Parathyroid adenoma (tissue), 2 donors: ENCODE results near the gene COL23A1.

ENCODE experiments used
- H2AFZ ChIP-seq: fragments of 300-600 bp; sonication (generic); one replicate; pipeline ENCODE4 v1.7.0; 2017; ENCODE audit warnings: antibody characterized with exemption, mild to moderate bottlenecking
- H3K27ac ChIP-seq: fragments of 300-600 bp; sonication (generic); one replicate; pipeline ENCODE4 v1.7.0; 2017
- H3K27me3 ChIP-seq: fragments of 300-600 bp; sonication (generic); one replicate; pipeline ENCODE4 v1.7.0; 2017; ENCODE audit warnings: low read length; ENCODE audit not compliant: control insufficient read depth, insufficient read depth
- H3K36me3 ChIP-seq: fragments of 300-600 bp; sonication (generic); one replicate; pipeline ENCODE4 v1.7.0; 2017; ENCODE audit warnings: low read length; ENCODE audit not compliant: control insufficient read depth, insufficient read depth
- H3K4me1 ChIP-seq: fragments of 300-600 bp; sonication (generic); one replicate; pipeline ENCODE4 v1.7.0; 2017; ENCODE audit warnings: control low read depth
- H3K4me2 ChIP-seq: fragments of 300-600 bp; sonication (generic); one replicate; pipeline ENCODE4 v1.7.0; 2017; ENCODE audit warnings: low read length
- H3K4me3 ChIP-seq: fragments of 300-600 bp; sonication (generic); one replicate; pipeline ENCODE4 v1.7.0; 2017; ENCODE audit warnings: low read depth, low read length
- H3K79me2 ChIP-seq: fragments of 300-600 bp; sonication (generic); one replicate; pipeline ENCODE4 v1.7.0; 2017; ENCODE audit warnings: control low read depth
- H3K9ac ChIP-seq: fragments of 300-600 bp; sonication (generic); one replicate; pipeline ENCODE4 v1.7.0; 2017; ENCODE audit warnings: mild to moderate bottlenecking
- H3K9me3 ChIP-seq: fragments of 300-600 bp; sonication (generic); one replicate; pipeline ENCODE4 v1.7.0; 2017; ENCODE audit warnings: low read length; ENCODE audit not compliant: control insufficient read depth
- TF ChIP-seq, protein P1 (sequence below): fragments of 300-600 bp; sonication (generic); IDR thresholded peaks from one replicate; pipeline ENCODE4 v1.7.0; 2017; ENCODE audit warnings: antibody characterized with exemption, mild to moderate bottlenecking
- donor health status: primary hyperparathyroidism.

Gene COL23A1

DNA sequence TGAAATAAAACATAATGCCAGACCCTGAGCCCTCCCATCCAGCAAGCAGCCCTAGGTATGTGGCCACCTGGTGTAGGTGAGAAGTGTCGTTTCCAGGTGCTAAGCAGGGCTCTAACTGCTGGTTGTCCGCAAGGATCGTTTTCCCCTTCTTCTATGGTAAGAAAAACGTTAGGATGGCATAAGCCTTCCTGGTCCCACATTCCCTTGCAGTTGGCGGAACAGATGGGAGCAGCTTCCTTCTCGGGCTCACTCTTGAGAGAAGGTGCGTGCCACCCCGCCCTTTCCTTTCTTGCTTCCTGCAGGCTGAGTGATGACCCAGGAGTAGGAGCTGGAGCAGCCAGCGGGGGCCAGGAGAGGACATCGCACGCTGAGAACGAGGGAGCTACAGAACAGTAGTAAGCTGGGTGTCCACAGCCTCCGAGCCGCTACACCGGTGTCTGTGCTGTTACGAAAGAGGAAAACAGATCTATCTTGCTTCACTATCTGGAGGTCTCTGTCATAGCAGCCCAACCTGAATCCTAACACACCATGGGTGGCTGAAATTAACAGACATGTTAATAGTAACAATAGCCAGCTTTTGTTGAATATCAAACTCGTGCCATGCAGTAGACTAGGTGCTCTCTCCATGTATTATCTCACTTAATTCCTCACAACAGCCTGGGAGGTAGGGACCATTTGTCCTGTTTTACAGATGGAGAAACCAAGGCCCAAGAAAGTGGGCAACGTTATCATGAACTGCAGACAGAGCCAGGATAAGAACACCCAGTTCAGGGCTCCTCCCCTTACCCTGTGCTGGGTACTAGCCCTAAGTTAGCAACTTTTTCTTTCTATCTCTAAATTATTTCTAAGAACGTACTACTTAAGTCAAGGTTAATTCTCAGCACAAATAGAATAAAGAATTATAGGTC lies 139.8 kb downstream of the COL23A1 start:
- Histone ChIP-seq H3K9ac (no peak overlapping the region), H3K4me1 (no peaks in the 10 kb centered on the region), H3K36me3 (no peaks in the 10 kb centered on the region), H3K9me3 (no peaks in the 10 kb centered on the region), H3K27ac (no peak overlapping the region), H3K79me2 (no peaks in the 10 kb centered on the region), H3K4me2 (no peak overlapping the region), H2AFZ (no peak overlapping the region), H3K27me3 (no peaks in the 10 kb centered on the region), H3K4me3 (no peak overlapping the region)
- TF ChIP-seq, protein P1, sequence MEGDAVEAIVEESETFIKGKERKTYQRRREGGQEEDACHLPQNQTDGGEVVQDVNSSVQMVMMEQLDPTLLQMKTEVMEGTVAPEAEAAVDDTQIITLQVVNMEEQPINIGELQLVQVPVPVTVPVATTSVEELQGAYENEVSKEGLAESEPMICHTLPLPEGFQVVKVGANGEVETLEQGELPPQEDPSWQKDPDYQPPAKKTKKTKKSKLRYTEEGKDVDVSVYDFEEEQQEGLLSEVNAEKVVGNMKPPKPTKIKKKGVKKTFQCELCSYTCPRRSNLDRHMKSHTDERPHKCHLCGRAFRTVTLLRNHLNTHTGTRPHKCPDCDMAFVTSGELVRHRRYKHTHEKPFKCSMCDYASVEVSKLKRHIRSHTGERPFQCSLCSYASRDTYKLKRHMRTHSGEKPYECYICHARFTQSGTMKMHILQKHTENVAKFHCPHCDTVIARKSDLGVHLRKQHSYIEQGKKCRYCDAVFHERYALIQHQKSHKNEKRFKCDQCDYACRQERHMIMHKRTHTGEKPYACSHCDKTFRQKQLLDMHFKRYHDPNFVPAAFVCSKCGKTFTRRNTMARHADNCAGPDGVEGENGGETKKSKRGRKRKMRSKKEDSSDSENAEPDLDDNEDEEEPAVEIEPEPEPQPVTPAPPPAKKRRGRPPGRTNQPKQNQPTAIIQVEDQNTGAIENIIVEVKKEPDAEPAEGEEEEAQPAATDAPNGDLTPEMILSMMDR = no peak

DNA sequence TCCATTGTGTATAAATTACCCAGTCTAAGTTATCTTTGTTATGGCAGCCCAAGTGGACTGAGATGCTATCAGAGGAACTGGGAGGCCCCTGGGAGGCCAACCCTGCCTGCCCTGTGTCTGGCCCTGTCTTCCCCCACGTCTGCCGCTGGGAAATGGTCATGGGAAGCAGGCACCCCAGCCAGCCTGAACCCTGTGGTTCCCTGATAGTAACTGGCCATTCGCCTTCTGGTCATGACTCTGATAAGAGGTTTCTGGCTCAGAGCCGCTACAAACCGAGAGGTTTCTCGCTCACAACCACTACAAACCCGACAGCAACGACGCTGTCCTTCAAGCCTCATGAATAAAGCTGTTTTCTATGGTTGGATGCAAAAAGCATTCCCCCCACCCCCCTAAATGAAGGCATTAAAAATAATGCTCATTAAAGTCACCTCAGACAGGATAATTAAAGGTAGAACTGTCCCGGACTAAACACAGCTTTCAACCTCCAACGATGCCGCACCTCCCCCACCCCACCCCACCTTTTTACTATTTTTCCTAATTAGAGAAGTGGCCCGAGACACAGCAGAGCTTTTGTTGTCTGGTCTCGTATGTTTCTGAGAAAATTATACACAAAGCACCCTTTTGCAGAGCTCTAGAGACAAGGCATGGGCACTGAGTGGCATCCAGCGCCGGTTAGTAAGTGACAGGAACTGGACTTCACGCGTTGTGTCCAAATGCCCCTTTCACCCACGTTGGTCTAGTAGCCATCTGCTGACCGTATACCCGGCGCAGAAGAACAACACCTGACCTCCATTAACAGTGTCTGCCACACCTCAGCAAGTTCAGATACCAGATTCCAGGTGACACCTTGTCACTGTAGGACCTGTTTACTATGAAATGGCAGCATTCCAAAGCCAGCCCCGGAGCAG lies 140.8 kb downstream of the COL23A1 start:
- no peak overlapping the region for H3K9ac ChIP-seq
- no peak overlapping the region for H3K4me3 ChIP-seq
- H3K27me3 ChIP-seq = no peaks in the 10 kb centered on the region
- H3K36me3 ChIP-seq = no peaks in the 10 kb centered on the region
- H3K9me3 ChIP-seq = no peaks in the 10 kb centered on the region
- no peaks in the 10 kb centered on the region for H3K4me1 ChIP-seq
- H3K4me2 ChIP-seq = no peak overlapping the region
- no peak overlapping the region for H2AFZ ChIP-seq
- no peak overlapping the region for H3K27ac ChIP-seq
- TF ChIP-seq, protein P1 = no peak
- H3K79me2 ChIP-seq = no peaks in the 10 kb centered on the region

DNA sequence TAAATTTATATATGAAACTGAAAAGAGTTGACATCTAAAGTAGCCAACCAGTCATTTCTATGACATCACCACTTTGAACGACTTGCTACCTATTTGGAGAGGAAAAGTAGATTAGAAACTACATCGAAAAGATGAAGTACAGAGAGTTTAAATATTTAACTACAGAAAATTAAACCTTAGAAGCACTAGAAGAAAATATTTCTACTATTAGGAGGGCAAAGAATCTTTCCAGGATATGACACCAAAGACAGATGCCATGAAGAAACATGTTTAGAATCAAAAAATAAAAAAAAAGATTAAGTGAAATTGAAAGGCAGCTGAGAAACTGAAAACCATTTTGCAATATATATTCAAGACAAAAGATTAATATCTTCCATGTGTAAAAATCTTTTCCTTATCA lies 144.7 kb downstream of the COL23A1 start:
- no peak overlapping the region for H2AFZ ChIP-seq
- H3K27me3 ChIP-seq = no peaks in the 10 kb centered on the region
- H3K79me2 ChIP-seq = no peaks in the 10 kb centered on the region
- H3K4me2 ChIP-seq = no peak overlapping the region
- no peaks in the 10 kb centered on the region for H3K36me3 ChIP-seq
- H3K9me3 ChIP-seq = no peaks in the 10 kb centered on the region
- TF ChIP-seq, protein P1 = no peak
- no peak overlapping the region for H3K4me3 ChIP-seq
- no peaks in the 10 kb centered on the region for H3K4me1 ChIP-seq
- no peak overlapping the region for H3K9ac ChIP-seq
- H3K27ac ChIP-seq = no peak overlapping the region

DNA sequence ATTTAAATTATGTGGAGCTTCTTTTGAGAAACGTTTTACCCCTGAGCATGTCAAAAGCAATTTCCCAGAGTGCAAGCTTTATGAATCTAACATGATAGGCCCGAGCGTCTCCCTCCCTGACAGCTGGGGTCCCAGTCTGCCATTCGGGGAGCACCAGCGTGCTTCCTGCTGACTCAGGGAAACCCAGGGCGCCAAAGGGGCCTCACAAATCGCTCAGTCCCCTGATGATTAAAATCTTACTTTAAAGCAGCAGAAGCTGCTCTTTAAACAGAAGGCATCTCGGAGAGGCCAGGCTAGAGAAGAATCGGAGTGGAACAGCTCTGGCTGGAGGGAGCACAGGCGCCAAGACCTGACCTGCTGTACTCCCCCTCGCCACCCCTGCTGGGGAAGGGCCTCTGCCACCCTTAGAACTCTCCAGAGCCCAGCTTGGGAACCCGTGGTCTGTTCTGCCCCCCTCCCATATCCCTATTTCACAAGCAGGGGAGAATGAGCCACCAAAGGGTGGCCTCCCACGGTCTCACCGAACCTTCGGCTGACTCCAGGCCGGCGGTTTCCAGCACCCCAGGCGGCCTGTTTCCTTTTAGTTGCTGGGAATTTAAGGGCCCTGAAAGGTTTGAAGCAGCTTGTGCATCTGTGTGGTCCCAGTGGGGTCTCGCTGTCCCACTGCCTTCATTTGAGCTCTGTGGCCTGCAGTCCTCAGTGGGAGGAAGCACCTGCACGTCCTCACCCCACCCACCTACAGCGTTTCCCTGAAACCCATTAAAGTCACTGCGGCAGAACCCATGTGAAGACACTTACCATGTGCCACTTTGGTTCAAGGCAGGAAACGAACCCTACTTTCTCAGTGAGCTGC lies 147.6 kb downstream of the COL23A1 start:
- Histone ChIP-seq H3K9me3 (no peaks in the 10 kb centered on the region), H3K79me2 (no peaks in the 10 kb centered on the region), H3K27me3 (no peaks in the 10 kb centered on the region), H3K4me1 (no peaks in the 10 kb centered on the region), H3K9ac (no peak overlapping the region), H2AFZ (no peak overlapping the region), H3K4me3 (no peak overlapping the region), H3K4me2 (no peak overlapping the region), H3K36me3 (no peaks in the 10 kb centered on the region), H3K27ac (no peak overlapping the region)
- TF ChIP-seq, protein P1 = no peak
